Retinal pigment epithelial cell (primary cell): ENCODE measurements around the gene NDUFV3.

Source experiments
- DNase-seq: peaks from one replicate; pipeline ENCODE4 v3.0.0-alpha.2; 2010; ENCODE audit warnings: low read depth
- H3K4me3 ChIP-seq: 2 replicates; pipeline ENCODE4 v1.5.1; 2011; ENCODE audit warnings: mild to moderate bottlenecking, low read length, control low read depth, moderate library complexity
- CTCF ChIP-seq: conservative IDR thresholded peaks from 2 replicates; pipeline ENCODE4 v1.5.1; 2011; ENCODE audit warnings: low read depth, low read length, control low read depth, inconsistent platforms

The NDUFV3 gene

GRCh38 chr21:42878993-42879787 lies 13.9 kb upstream of the NDUFV3 start, which contains the start of gene WDR4:
TSS of gene WDR4 (minus strand) at chr21:42879539. CDS start at chr21:42879495, 44 bp downstream.
- H3K4me3 ChIP-seq = peak within 1 kb of the TSS; percentile 93
- no peak for TF ChIP-seq CTCF
- DNase-seq = peak; percentile 93

GRCh38 chr21:42880352-42880751 lies 12.8 kb upstream of the NDUFV3 start:
- peak overlapping the region; percentile 93 for H3K4me3 ChIP-seq
- TF ChIP-seq CTCF = no peak
- DNase-seq = no peak

GRCh38 chr21:42883921-42884320 lies 9.2 kb upstream of the NDUFV3 start:
- no peak for DNase-seq
- no peak overlapping the region for H3K4me3 ChIP-seq
- TF ChIP-seq CTCF = no peak

GRCh38 chr21:42887326-42887725 lies 5.8 kb upstream of the NDUFV3 start:
- no peak for TF ChIP-seq CTCF
- H3K4me3 ChIP-seq = no peak overlapping the region
- no peak for DNase-seq

GRCh38 chr21:42892582-42892930 lies 553 bp upstream of the NDUFV3 start:
- TF ChIP-seq CTCF = no peak
- DNase-seq = no peak
- H3K4me3 ChIP-seq = peak overlapping the region; percentile 67

- TF ChIP-seq CTCF = no peak
- no peak overlapping the region for H3K4me3 ChIP-seq
- no peak for DNase-seq
Measured at GRCh38 chr21:42900446-42900845, 7.3 kb downstream of the NDUFV3 start.

GRCh38 chr21:42903817-42904216 lies 10.7 kb downstream of the NDUFV3 start:
- no peak for TF ChIP-seq CTCF
- no peak overlapping the region for H3K4me3 ChIP-seq
- DNase-seq = no peak
